ENCODE measurements around the gene ACTG1. TPM values are rescaled to one million over a fixed set of nuclear protein-coding genes. Genes with fewer than 3 reads are reported as not detected.

ACTG1 gene
- total RNA-seq, 2 experiments from 2014 or later = 3,773 to 3,928 TPM

DNA sequence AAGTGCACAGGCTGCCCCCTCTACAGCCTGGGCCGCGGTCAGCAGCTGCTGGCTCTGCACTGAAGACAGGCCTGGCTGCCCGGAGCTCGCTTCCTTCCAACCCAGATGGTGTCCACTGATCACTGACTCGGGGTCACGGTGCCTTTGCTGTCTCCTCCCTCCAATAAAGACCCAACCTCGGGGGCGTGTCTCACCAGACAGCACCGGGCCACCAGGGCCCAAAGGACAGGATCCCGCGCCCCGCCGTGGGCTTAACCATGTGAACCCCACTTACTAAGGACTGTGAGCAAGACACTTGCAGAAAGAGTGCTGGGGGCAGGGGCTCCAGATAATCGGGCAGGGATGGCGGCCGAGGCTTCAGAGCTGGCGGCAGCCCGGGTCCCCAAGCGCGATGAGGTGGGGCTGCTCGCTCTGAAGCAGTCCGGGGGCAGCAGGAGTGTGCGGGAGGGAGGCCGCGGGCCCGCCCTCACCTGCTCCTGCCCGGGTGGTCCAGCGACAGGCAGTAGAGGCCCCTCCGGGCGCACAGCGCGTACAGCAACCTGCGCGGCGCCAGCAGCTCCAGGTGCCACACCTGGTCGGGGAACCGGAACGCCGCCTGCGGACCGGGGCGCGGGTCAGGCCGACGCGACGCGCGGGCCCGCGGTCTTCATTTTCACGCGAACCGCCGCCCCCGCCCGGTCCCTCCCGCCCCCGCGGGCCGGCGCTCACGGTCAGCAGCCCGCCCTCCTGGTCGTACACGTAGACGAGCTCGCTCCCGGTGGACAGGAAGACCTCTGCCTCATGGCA lies 39.1 kb upstream of the ACTG1 start:
- peaks cover 13% of the 10 kb centered on the region for H3K36me3 Mint-ChIP-seq
- no peaks in the 10 kb centered on the region for H3K9me3 Mint-ChIP-seq
- H3K4me1 Mint-ChIP-seq (ENCODE audit: low read depth) = peaks cover 33% of the 10 kb centered on the region
- CTCF ChIA-PET = interaction anchor here (0.8 to 2.1 kb wide), 5 partner anchors 38 to 256 kb away, joined by 3 to 9 read pairs (median 4); partner anchors contain the start of genes HGS and SLC38A10
- peak overlapping the region; percentile 70 for H3K27ac Mint-ChIP-seq
- no peaks in the 10 kb centered on the region for H3K27me3 Mint-ChIP-seq
- intact Hi-C loops (cut with micrococcal nuclease) = loop anchor here (2.0 kb wide), 2 partner anchors 39 to 115 kb away; partner anchors contain the start of genes ACTG1, CCDC137 and OXLD1
- H3K4me3 Mint-ChIP-seq = peak overlapping the region; percentile 83
- DNase-seq = peak; percentile 21
- POLR2A ChIA-PET = interaction anchor here (0.7 to 1.7 kb wide), 6 partner anchors 15 to 68 kb away, joined by 3 to 14 read pairs (median 4); no protein-coding TSS in a partner anchor

DNA sequence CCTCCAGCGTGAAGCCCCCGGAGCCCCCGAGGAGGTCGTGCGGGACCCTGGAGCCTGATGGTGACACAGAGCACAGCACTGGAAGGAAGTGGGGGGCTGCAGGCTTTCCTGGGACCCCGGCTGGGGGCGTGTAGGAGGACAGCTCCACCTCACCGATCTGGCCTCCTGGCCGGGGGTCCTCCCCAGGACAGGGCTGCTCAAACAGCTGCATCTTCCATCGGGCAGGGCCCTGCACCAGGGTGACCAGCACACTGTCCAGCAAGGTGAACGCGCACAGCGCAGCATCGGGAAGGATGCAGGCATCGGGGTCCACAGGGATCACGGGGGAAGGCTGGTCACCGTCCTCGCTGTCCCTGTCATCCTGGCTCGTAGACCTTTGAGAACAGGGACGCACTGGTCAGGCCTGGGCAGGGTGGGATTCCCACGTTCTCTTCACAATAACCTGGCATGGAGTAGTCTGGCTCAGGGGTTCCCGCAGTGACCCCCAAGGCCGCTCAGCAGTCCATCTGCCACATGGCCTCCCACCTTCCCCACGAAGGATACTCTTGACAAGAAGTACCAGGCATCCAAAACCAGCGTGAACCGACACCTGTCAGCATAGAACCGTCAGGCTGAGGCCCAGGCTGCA lies 38.3 kb upstream of the ACTG1 start:
- DNase-seq = no peak
- Mint-ChIP-seq H3K27me3 (no peaks in the 10 kb centered on the region), H3K27ac (peak overlapping the region; percentile 70), H3K4me1 (ENCODE audit: low read depth) (peaks cover 33% of the 10 kb centered on the region), H3K9me3 (no peaks in the 10 kb centered on the region), H3K4me3 (peak overlapping the region; percentile 83), H3K36me3 (peaks cover 20% of the 10 kb centered on the region)
- intact Hi-C loops (cut with micrococcal nuclease) = no loop called here
- CTCF ChIA-PET = interaction anchor here (1.0 to 2.1 kb wide), 2 partner anchors 32 to 66 kb away, joined by 4 to 6 read pairs; no protein-coding TSS in a partner anchor
- POLR2A ChIA-PET = interaction anchor here (1.1 to 1.5 kb wide), 2 partner anchors 40 to 152 kb away, joined by 3 read pairs; partner anchors contain the start of gene MRPL12

- H3K4me1 Mint-ChIP-seq (ENCODE audit: low read depth) = peaks cover 33% of the 10 kb centered on the region
- no peaks in the 10 kb centered on the region for H3K9me3 Mint-ChIP-seq
- no peaks in the 10 kb centered on the region for H3K27me3 Mint-ChIP-seq
- H3K27ac Mint-ChIP-seq = no peak overlapping the region
- peak overlapping the region; percentile 83 for H3K4me3 Mint-ChIP-seq
- intact Hi-C loops (cut with micrococcal nuclease) = no loop called here
- DNase-seq = no peak
- peaks cover 21% of the 10 kb centered on the region for H3K36me3 Mint-ChIP-seq
- POLR2A ChIA-PET = interaction anchor here (1.5 kb wide), 1 partner anchor 153 kb away, joined by 3 read pairs; the partner anchor contains the start of gene MRPL12
- CTCF ChIA-PET = interaction anchor here (1.0 kb wide), 1 partner anchor 31 kb away, joined by 4 read pairs; no protein-coding TSS in a partner anchor
Observed at GRCh38 chr17:81550285-81550684, 37.7 kb upstream of the ACTG1 start.

GRCh38 chr17:81549826-81550225 lies 37.2 kb upstream of the ACTG1 start:
- Mint-ChIP-seq H3K9me3 (no peaks in the 10 kb centered on the region), H3K36me3 (peaks cover 21% of the 10 kb centered on the region), H3K27ac (no peak overlapping the region), H3K27me3 (no peaks in the 10 kb centered on the region), H3K4me3 (peak overlapping the region; percentile 54), H3K4me1 (ENCODE audit: low read depth) (peaks cover 33% of the 10 kb centered on the region)
- ChIA-PET CTCF (no interaction called here), POLR2A (interaction anchor here (1.5 kb wide), 1 partner anchor 153 kb away, joined by 3 read pairs; the partner anchor contains the start of gene MRPL12)
- intact Hi-C loops (cut with micrococcal nuclease) = no loop called here
- no peak for DNase-seq

DNA sequence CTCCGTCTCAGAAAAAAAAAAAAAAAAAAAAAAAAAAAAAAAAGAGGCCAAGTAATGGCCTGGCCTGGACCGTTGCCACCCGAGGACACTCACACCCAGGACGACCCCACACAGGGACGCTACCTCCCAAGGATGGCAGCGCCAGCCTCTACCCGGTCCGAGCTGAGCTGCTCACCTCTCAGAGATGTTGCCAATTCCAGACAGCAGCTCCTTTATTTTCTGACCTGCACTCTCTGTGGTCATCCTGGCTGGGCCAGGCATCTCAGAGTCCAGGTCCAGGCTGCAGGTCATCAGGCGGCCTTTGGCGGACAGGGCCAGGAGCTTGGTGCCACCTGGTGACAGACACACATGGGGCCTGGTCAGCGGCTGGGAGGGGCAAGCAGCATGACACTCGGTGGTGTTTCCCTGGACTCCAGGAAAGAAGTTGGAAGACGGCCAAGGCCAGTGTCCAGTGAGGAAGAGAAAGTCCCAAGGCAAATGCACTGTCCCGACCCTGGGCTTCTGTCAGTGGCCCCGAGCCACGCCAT lies 36.5 kb upstream of the ACTG1 start:
- Mint-ChIP-seq H3K27ac (no peak overlapping the region), H3K4me3 (no peak overlapping the region), H3K9me3 (no peaks in the 10 kb centered on the region), H3K36me3 (peaks cover 21% of the 10 kb centered on the region), H3K4me1 (ENCODE audit: low read depth) (peaks cover 28% of the 10 kb centered on the region), H3K27me3 (no peaks in the 10 kb centered on the region)
- DNase-seq = no peak
- POLR2A ChIA-PET = no interaction called here
- intact Hi-C loops (cut with micrococcal nuclease) = no loop called here
- CTCF ChIA-PET = no interaction called here

DNA sequence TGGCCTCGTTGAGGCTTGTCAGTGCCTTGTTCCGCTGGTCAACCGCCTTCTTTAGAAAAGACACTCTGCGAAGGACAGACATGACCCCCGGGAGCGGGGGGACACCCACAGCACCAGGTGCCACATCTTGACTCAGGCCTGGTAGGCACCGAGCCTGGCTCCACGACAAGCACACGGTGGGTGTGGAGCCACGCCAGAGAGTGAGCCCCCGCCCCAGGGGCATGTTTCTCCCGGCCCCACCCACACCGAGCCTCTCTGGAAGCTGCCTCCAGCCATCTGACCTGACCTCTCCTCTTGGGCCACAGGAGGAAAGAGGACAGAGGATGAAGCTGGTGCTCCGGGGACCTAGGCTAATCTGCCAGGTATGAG lies 35.0 kb upstream of the ACTG1 start:
- DNase-seq = no peak
- Mint-ChIP-seq H3K27me3 (no peaks in the 10 kb centered on the region), H3K4me3 (no peak overlapping the region), H3K27ac (no peak overlapping the region), H3K9me3 (no peaks in the 10 kb centered on the region), H3K4me1 (ENCODE audit: low read depth) (peaks cover 18% of the 10 kb centered on the region), H3K36me3 (peaks cover 28% of the 10 kb centered on the region)
- intact Hi-C loops (cut with micrococcal nuclease) = no loop called here
- CTCF ChIA-PET = no interaction called here
- POLR2A ChIA-PET = interaction anchor here (0.6 kb wide), 1 partner anchor 51 kb away, joined by 3 read pairs; no protein-coding TSS in a partner anchor

DNA sequence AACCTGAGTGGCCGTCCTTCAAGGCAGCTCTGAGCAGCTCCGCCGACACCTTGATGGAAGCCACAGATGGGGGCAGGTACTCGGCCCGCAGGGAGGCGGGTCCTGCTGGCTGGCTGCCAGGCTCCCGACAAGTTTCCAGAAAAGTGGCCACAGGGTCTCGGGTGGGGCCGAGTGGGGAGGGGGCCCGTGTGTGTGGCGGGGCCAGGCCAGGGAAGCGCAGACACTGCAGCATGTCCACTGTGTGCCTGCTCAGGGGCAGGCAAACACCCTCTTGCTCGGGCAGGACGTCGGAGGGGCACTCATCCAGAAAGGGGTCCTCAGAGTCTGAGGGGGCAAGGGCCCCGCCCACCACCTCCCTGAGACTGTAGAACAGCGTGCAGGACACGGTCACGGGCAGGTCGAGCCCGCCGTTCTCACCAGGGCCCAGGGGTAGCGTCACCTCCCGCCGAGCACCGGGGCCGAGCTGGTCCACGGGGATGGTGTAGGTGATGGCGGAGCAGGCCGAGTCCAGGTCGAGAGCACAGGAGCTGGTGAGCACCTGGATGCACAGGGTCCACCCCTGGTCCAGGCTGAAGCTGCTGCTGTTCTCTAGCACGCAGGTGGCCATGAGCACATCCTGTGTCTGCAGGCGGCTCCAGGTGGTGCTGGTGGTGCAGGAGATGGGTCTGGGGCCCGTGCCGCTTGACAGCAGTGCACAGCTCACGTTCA lies 34.5 kb upstream of the ACTG1 start:
- peaks cover 30% of the 10 kb centered on the region for H3K36me3 Mint-ChIP-seq
- no peaks in the 10 kb centered on the region for H3K9me3 Mint-ChIP-seq
- H3K4me1 Mint-ChIP-seq (ENCODE audit: low read depth) = peaks cover 18% of the 10 kb centered on the region
- H3K27me3 Mint-ChIP-seq = no peaks in the 10 kb centered on the region
- H3K4me3 Mint-ChIP-seq = no peak overlapping the region
- ChIA-PET POLR2A (interaction anchor here (0.6 kb wide), 1 partner anchor 51 kb away, joined by 3 read pairs; no protein-coding TSS in a partner anchor), CTCF (no interaction called here)
- H3K27ac Mint-ChIP-seq = no peak overlapping the region
- intact Hi-C loops (cut with micrococcal nuclease) = no loop called here
- DNase-seq = no peak

GRCh38 chr17:81545160-81545949 lies 32.8 kb upstream of the ACTG1 start:
- H3K4me3 Mint-ChIP-seq = no peak overlapping the region

GRCh38 chr17:81544281-81544974 lies 31.8 kb upstream of the ACTG1 start:
- CTCF ChIA-PET = no interaction called here
- intact Hi-C loops (cut with micrococcal nuclease) = no loop called here

More at GRCh38 chr17:81545160-81545949, 32.8 kb upstream of the ACTG1 start:
- CTCF ChIA-PET = no interaction called here
- POLR2A ChIA-PET = interaction anchor here (0.6 kb wide), 1 partner anchor 72 kb away, joined by 3 read pairs; no protein-coding TSS in a partner anchor
- H3K4me1 Mint-ChIP-seq (ENCODE audit: low read depth) = peaks cover 10% of the 10 kb centered on the region
- no peak overlapping the region for H3K27ac Mint-ChIP-seq
- H3K36me3 Mint-ChIP-seq = peaks cover 32% of the 10 kb centered on the region
- H3K27me3 Mint-ChIP-seq = no peaks in the 10 kb centered on the region
- no peaks in the 10 kb centered on the region for H3K9me3 Mint-ChIP-seq
- intact Hi-C loops (cut with micrococcal nuclease) = no loop called here
- no peak for DNase-seq

GRCh38 chr17:81543756-81544155 lies 31.2 kb upstream of the ACTG1 start:
- no peaks in the 10 kb centered on the region for H3K9me3 Mint-ChIP-seq
- POLR2A ChIA-PET = interaction anchor here (1.0 kb wide), 1 partner anchor 35 kb away, joined by 3 read pairs; no protein-coding TSS in a partner anchor

More at GRCh38 chr17:81544281-81544974, 31.8 kb upstream of the ACTG1 start:
- H3K9me3 Mint-ChIP-seq = no peaks in the 10 kb centered on the region
- no peak overlapping the region for H3K27ac Mint-ChIP-seq
- H3K36me3 Mint-ChIP-seq = peaks cover 28% of the 10 kb centered on the region
- H3K4me3 Mint-ChIP-seq = no peak overlapping the region
- H3K27me3 Mint-ChIP-seq = no peaks in the 10 kb centered on the region
- POLR2A ChIA-PET = interaction anchor here (0.5 to 1.0 kb wide), 3 partner anchors 35 to 286 kb away, joined by 3 to 4 read pairs (median 3); no protein-coding TSS in a partner anchor
- peaks cover 2% of the 10 kb centered on the region for H3K4me1 Mint-ChIP-seq (ENCODE audit: low read depth)
- no peak for DNase-seq

More at GRCh38 chr17:81543756-81544155, 31.2 kb upstream of the ACTG1 start:
- peaks cover 25% of the 10 kb centered on the region for H3K36me3 Mint-ChIP-seq
- no peak for DNase-seq
- CTCF ChIA-PET = interaction anchor here (0.6 kb wide), 1 partner anchor 10 kb away, joined by 3 read pairs; no protein-coding TSS in a partner anchor
- intact Hi-C loops (cut with micrococcal nuclease) = no loop called here
- H3K4me3 Mint-ChIP-seq = no peak overlapping the region
- H3K27ac Mint-ChIP-seq = no peak overlapping the region
- no peaks in the 10 kb centered on the region for H3K4me1 Mint-ChIP-seq (ENCODE audit: low read depth)
- H3K27me3 Mint-ChIP-seq = no peaks in the 10 kb centered on the region
